CD14-positive monocyte (primary cell): Measurements from ENCODE around the gene GPR68. TPM values are rescaled to one million over a fixed set of nuclear protein-coding genes. Genes with fewer than 3 reads are reported as not detected.

Experiments
- DNase-seq, 3 donors: peaks; one replicate each; pipeline ENCODE4 v3.0.0-alpha.2; 2011 to 2022
- H2AFZ ChIP-seq: 2 replicates; pipeline ENCODE4 v1.6.0; 2012; ENCODE audit warnings: mild to moderate bottlenecking, low read depth, low read length, inconsistent platforms; ENCODE audit not compliant: insufficient read depth, poor library complexity, severe bottlenecking
- H3K27ac ChIP-seq, 2 donors: 1 replicate in 1 of 2; 2 replicates in 1 of 2; pipeline ENCODE4 v1.5.1; 2012 to 2013; ENCODE audit warnings: low read length in 2 of 2, control low read depth in 1 of 2, inconsistent platforms in 1 of 2, low read depth in 1 of 2, mild to moderate bottlenecking in 1 of 2
- H3K27me3 ChIP-seq, 2 donors: one replicate each; pipeline versions ENCODE4 v1.6.0 to v1.6.1; 2011 to 2013; ENCODE audit warnings: low read length in 2 of 2; ENCODE audit not compliant: control insufficient read depth in 2 of 2, insufficient read depth in 2 of 2
- H3K36me3 ChIP-seq, 2 donors: replicated peaks in 1 of 2; 1 replicate in 1 of 2; 2 replicates in 1 of 2; pipeline versions ENCODE4 v1.5.1 to v1.6.1; 2012 to 2013; ENCODE audit warnings: low read length in 2 of 2, control low read depth in 1 of 2, inconsistent platforms in 1 of 2, mild to moderate bottlenecking in 1 of 2; ENCODE audit not compliant: insufficient read depth in 2 of 2, control insufficient read depth in 1 of 2
- H3K4me1 ChIP-seq, 2 donors: 1 replicate in 1 of 2; 2 replicates in 1 of 2; pipeline versions ENCODE4 v1.5.1 to v1.6.1; 2012 to 2013; ENCODE audit warnings: low read length in 2 of 2, control low read depth in 1 of 2, inconsistent platforms in 1 of 2, mild to moderate bottlenecking in 1 of 2, moderate library complexity in 1 of 2; ENCODE audit not compliant: insufficient read depth in 2 of 2, control insufficient read depth in 1 of 2
- H3K4me2 ChIP-seq: replicated peaks from 2 replicates; pipeline ENCODE3; 2012; ENCODE audit warnings: low read length, moderate library complexity, mild to moderate bottlenecking; ENCODE audit not compliant: poor library complexity, severe bottlenecking; ENCODE audit errors: extremely low read depth
- H3K4me3 ChIP-seq, 3 experiments: fragments of 200-600 bp in 1 of 3; sonication (generic) in 1 of 3; replicated peaks in 1 of 3; 1 replicate in 2 of 3; 2 replicates in 1 of 3; pipeline ENCODE4 v1.5.1; 2011 to 2013; ENCODE audit warnings: low read length in 3 of 3, mild to moderate bottlenecking in 3 of 3, control low read depth in 2 of 3, low read depth in 2 of 3, inconsistent platforms in 1 of 3, moderate library complexity in 1 of 3
- H3K79me2 ChIP-seq: 2 replicates; pipeline ENCODE4 v1.6.0; 2012; ENCODE audit warnings: mild to moderate bottlenecking, control low read depth, inconsistent platforms, low read length, moderate library complexity; ENCODE audit not compliant: insufficient read depth
- H3K9ac ChIP-seq: 2 replicates; pipeline ENCODE4 v1.6.0; 2017; ENCODE audit warnings: low read length, mild to moderate bottlenecking; ENCODE audit not compliant: insufficient read depth, poor library complexity, severe bottlenecking
- H3K9me3 ChIP-seq, 2 donors: replicated peaks in 1 of 2; 1 replicate in 1 of 2; 2 replicates in 1 of 2; pipeline versions ENCODE4 v1.5.1 to v1.6.1; 2012 to 2013; ENCODE audit warnings: low read length in 2 of 2, control low read depth in 1 of 2; ENCODE audit not compliant: control insufficient read depth in 1 of 2, insufficient read depth in 1 of 2
- H4K20me1 ChIP-seq: 2 replicates; pipeline ENCODE4 v1.6.0; 2012; ENCODE audit warnings: mild to moderate bottlenecking, low read length, control low read depth, moderate library complexity; ENCODE audit not compliant: insufficient read depth
- H3K27ac Mint-ChIP-seq, 7 donors: one replicate each; pipeline ENCODE4 v1.8.0; 2020; ENCODE audit warnings: mild to moderate bottlenecking in 7 of 7, mixed read lengths in 7 of 7, moderate library complexity in 6 of 7, inconsistent platforms in 2 of 7
- H3K27me3 Mint-ChIP-seq, 3 donors: one replicate each; pipeline ENCODE4 v1.8.0; 2021 to 2022; ENCODE audit warnings: low read depth in 3 of 3, mild to moderate bottlenecking in 3 of 3, mixed read lengths in 3 of 3, moderate library complexity in 3 of 3, inconsistent platforms in 1 of 3
- H3K36me3 Mint-ChIP-seq, 2 donors: one replicate each; pipeline ENCODE4 v1.8.0; 2020; ENCODE audit warnings: mixed read lengths in 2 of 2, inconsistent platforms in 1 of 2, mild to moderate bottlenecking in 1 of 2
- H3K4me1 Mint-ChIP-seq: one replicate; pipeline ENCODE4 v1.8.0; 2020; ENCODE audit warnings: mild to moderate bottlenecking, mixed read lengths
- H3K4me3 Mint-ChIP-seq, 2 donors: one replicate each; pipeline ENCODE4 v1.8.0; 2020; ENCODE audit warnings: mild to moderate bottlenecking in 2 of 2, mixed read lengths in 2 of 2, moderate library complexity in 1 of 2
- H3K9me3 Mint-ChIP-seq, 7 donors: one replicate each; pipeline ENCODE4 v1.8.0; 2020 to 2022; ENCODE audit warnings: mixed read lengths in 7 of 7, mild to moderate bottlenecking in 6 of 7, moderate library complexity in 6 of 7, inconsistent platforms in 2 of 7
- WGBS: methylation state at CpG from one replicate; pipeline ENCODE4 v1.1.5; 2013; ENCODE audit warnings: missing lambda C conversion rate; ENCODE audit not compliant: insufficient coverage; 5-methylcytosine and 5-hydroxymethylcytosine counted together
- intact Hi-C, 2 donors: fragments of 100-400 bp; cut with micrococcal nuclease; formaldehyde crosslinking; loops; one replicate each; pipeline versions ENCODE4 v1.15.0 to v1.15.1; 2023
- polyA plus RNA-seq, 3 donors: library from polyadenylated mRNA; depleted of rRNA in 1 of 3; unstranded in 2 of 3; stranded (reverse) in 1 of 3; fragments of 300-500 nt in 2 of 3; fragments of >200 nt in 1 of 3; fragmentation: Illumina TruSeq in 2 of 3; gene quantifications; 1 replicate in 2 of 3; 2 replicates in 1 of 3; pipeline ENCODE4 v1.2.3, GENCODE V29; 2012 to 2021
- TF ChIP-seq, protein P1 (sequence below): fragments of 200-600 bp; IDR thresholded peaks from one replicate; pipeline ENCODE4 v1.8.0; 2022; ENCODE audit warnings: antibody characterized with exemption, mild to moderate bottlenecking

GPR68 gene
- polyA plus RNA-seq, 3 donors: 0.05 to 0.07 TPM; not detected in 1

DNA sequence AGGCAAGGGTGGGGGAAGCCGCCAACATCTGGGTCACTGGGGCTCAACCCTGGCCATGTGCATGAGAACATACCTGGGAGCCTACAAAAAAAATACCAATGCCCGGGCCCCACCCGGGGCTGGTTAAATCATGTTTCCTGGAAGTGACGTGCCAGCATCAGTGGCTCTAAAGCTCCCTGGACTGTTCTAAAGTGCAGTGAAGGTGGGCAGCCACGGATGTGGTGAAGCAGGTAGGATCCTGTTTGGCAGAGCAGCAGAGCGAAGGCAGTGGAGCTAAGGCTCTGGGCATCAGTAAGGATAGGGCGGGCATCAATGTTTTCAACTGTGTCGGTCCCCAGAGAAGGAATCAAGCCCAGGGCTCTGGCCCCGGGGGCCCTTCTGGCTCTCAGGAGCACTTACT is 525 bp upstream of the GPR68 start:
- no peaks in the 10 kb centered on the region for H3K36me3 Mint-ChIP-seq
- peaks cover 56% of the 10 kb centered on the region for H3K4me1 Mint-ChIP-seq
- peak overlapping the region; percentile 53 to 60 for H3K4me3 Mint-ChIP-seq
- TF ChIP-seq, protein P1, sequence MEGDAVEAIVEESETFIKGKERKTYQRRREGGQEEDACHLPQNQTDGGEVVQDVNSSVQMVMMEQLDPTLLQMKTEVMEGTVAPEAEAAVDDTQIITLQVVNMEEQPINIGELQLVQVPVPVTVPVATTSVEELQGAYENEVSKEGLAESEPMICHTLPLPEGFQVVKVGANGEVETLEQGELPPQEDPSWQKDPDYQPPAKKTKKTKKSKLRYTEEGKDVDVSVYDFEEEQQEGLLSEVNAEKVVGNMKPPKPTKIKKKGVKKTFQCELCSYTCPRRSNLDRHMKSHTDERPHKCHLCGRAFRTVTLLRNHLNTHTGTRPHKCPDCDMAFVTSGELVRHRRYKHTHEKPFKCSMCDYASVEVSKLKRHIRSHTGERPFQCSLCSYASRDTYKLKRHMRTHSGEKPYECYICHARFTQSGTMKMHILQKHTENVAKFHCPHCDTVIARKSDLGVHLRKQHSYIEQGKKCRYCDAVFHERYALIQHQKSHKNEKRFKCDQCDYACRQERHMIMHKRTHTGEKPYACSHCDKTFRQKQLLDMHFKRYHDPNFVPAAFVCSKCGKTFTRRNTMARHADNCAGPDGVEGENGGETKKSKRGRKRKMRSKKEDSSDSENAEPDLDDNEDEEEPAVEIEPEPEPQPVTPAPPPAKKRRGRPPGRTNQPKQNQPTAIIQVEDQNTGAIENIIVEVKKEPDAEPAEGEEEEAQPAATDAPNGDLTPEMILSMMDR: no peak
- Histone ChIP-seq H3K27ac (no peak overlapping the region), H3K79me2 (no peaks in the 10 kb centered on the region), H3K36me3 (no peaks in the 10 kb centered on the region), H3K4me1 (peaks cover 52 to 55% of the 10 kb centered on the region in 2 donors), H3K9ac (peak overlapping the region; percentile 64), H3K4me2 (no peak overlapping the region), H3K4me3 (no peak overlapping the region), H4K20me1 (no peaks in the 10 kb centered on the region), H2AFZ (no peak overlapping the region), H3K27me3 (no peaks in the 10 kb centered on the region), H3K9me3 (no peaks in the 10 kb centered on the region)
- 77% methylated on average over 9 of the region's 9 CpGs for WGBS
- intact Hi-C loops: loop anchor here in 1 of 2 donors (10.0 kb wide), 1 partner anchor 170 kb away; the partner anchor contains the start of gene CCDC88C
- H3K27me3 Mint-ChIP-seq: peaks cover 5 to 12% (median 7%) of the 10 kb centered on the region in 3 donors
- no peak for DNase-seq
- H3K27ac Mint-ChIP-seq: peak overlapping the region in 5 of 7 donors; percentile 28 to 91 (median 79)
- peaks cover 0 to 7% (median 1%) of the 10 kb centered on the region in 7 donors for H3K9me3 Mint-ChIP-seq

DNA sequence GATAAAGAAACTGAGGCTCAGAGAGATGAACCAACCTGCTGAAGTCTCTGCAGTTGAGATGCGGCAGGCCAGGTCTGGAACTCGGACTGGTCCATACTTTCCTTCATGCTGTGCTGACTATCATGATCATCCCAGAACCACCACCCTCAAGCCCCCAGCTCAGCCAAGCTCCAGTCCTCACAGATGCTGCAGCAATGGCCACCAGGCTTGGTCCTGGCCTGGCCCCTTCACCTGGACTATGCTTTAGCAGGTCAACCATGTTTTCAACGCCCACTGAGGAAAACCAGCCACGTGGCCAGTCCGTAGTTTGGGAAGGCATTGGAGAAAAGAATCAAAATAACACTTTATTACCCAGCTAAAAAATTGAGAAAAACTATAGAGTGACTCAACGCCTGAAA is 1.4 kb downstream of the GPR68 start:
- TF ChIP-seq, protein P1: no peak
- H3K4me1 ChIP-seq: peaks cover 47 to 50% of the 10 kb centered on the region in 2 donors
- H3K27ac ChIP-seq: peak overlapping the region; percentile 50 to 92
- H4K20me1 ChIP-seq: no peaks in the 10 kb centered on the region
- H3K4me2 ChIP-seq: peak overlapping the region; percentile 39
- H3K4me3 ChIP-seq: peak overlapping the region in 1 of 3 experiments; percentile 28
- no peaks in the 10 kb centered on the region for H3K79me2 ChIP-seq
- Mint-ChIP-seq H3K27ac (peak overlapping the region; percentile 79 to 93 (median 89)), H3K4me3 (peak overlapping the region in 1 of 2 donors; percentile 67), H3K36me3 (no peaks in the 10 kb centered on the region), H3K4me1 (peaks cover 50% of the 10 kb centered on the region), H3K9me3 (peaks cover 2 to 12% (median 8%) of the 10 kb centered on the region in 7 donors), H3K27me3 (peaks cover 7 to 13% (median 8%) of the 10 kb centered on the region in 3 donors)
- DNase-seq: no peak
- H3K36me3 ChIP-seq: no peaks in the 10 kb centered on the region
- 67% methylated on average over 3 of the region's 6 CpGs for WGBS
- H3K9ac ChIP-seq: peak overlapping the region; percentile 55
- intact Hi-C loops: loop anchor here in 1 of 2 donors (10.0 kb wide), 1 partner anchor 172 kb away; the partner anchor contains the start of gene CCDC88C
- H3K27me3 ChIP-seq: no peaks in the 10 kb centered on the region
- H2AFZ ChIP-seq: no peak overlapping the region
- H3K9me3 ChIP-seq: no peaks in the 10 kb centered on the region
